Measurements from ENCODE around the gene ANKHD1. TPM values are rescaled to one million over a fixed set of nuclear protein-coding genes. Genes with fewer than 3 reads are reported as not detected.

The ANKHD1 gene
- total RNA-seq, 3 donors from 2014 or later = 133 to 196 (median 158) TPM

GRCh38 chr5:140402258-140403074, 833 bp downstream of the ANKHD1 start:
- no peaks in the 10 kb centered on the region for H3K4me1 ChIP-seq
- TF ChIP-seq CTCF (IDR thresholded peaks at IDR 0.05) (no peak), POLR2A (IDR thresholded peaks at IDR 0.05) (no peak), POLR2AphosphoS5 (IDR thresholded peaks at IDR 0.05) (no peak)
- peak in 1 of 2 donors; percentile 40 for DNase-seq (ENCODE audit: low spot score in 2 of 2)
- H3K27ac ChIP-seq = peak overlapping the region; percentile 97 to 98
- H3K27me3 ChIP-seq = no peaks in the 10 kb centered on the region
- no peaks in the 10 kb centered on the region for H3K36me3 ChIP-seq
- H3K4me3 ChIP-seq = peak overlapping the region; percentile 93 to 99 (median 97)
- H3K9me3 ChIP-seq = no peaks in the 10 kb centered on the region
- intact Hi-C loops (cut with DNase I; ENCODE audit: low total_unique reads) = no loop called here

- TF ChIP-seq POLR2A (IDR thresholded peaks at IDR 0.05) = no peak
- TF ChIP-seq POLR2AphosphoS5 (IDR thresholded peaks at IDR 0.05) = no peak
- no peak for TF ChIP-seq CTCF (IDR thresholded peaks at IDR 0.05)
- Histone ChIP-seq H3K4me3 (peak overlapping the region; percentile 93 to 99 (median 97)), H3K4me1 (no peaks in the 10 kb centered on the region), H3K27me3 (no peaks in the 10 kb centered on the region), H3K9me3 (no peaks in the 10 kb centered on the region), H3K36me3 (no peaks in the 10 kb centered on the region), H3K27ac (no peak overlapping the region)
- intact Hi-C loops (cut with DNase I; ENCODE audit: low total_unique reads) = no loop called here
- DNase-seq (ENCODE audit: low spot score in 2 of 2) = no peak
These were observed 2.0 kb downstream of the ANKHD1 start for GRCh38 chr5:140403613-140404012.

GRCh38 chr5:140408750-140409241, 7.2 kb downstream of the ANKHD1 start:
- intact Hi-C loops (cut with DNase I; ENCODE audit: low total_unique reads) = no loop called here
- TF ChIP-seq POLR2AphosphoS5 (IDR thresholded peaks at IDR 0.05) = no peak
- TF ChIP-seq POLR2A (IDR thresholded peaks at IDR 0.05) = no peak
- TF ChIP-seq CTCF (IDR thresholded peaks at IDR 0.05) = no peak
- Histone ChIP-seq H3K27ac (peak overlapping the region; percentile 30 to 48), H3K36me3 (no peaks in the 10 kb centered on the region), H3K4me3 (no peak overlapping the region), H3K9me3 (no peaks in the 10 kb centered on the region), H3K4me1 (peaks cover 0 to 3% of the 10 kb centered on the region in 2 donors), H3K27me3 (no peaks in the 10 kb centered on the region)
- no peak for DNase-seq (ENCODE audit: low spot score in 2 of 2)

- DNase-seq (ENCODE audit: low spot score in 2 of 2) = no peak
- peaks cover 0 to 3% of the 10 kb centered on the region in 2 donors for H3K4me1 ChIP-seq
These were observed 11.6 kb downstream of the ANKHD1 start for GRCh38 chr5:140413230-140413629.

More at GRCh38 chr5:140413230-140413629, 11.6 kb downstream of the ANKHD1 start:
- H3K4me3 ChIP-seq = no peak overlapping the region
- no peaks in the 10 kb centered on the region for H3K27me3 ChIP-seq
- H3K27ac ChIP-seq = no peak overlapping the region
- TF ChIP-seq POLR2A (IDR thresholded peaks at IDR 0.05) (no peak), CTCF (IDR thresholded peaks at IDR 0.05) (no peak), POLR2AphosphoS5 (IDR thresholded peaks at IDR 0.05) (no peak)
- H3K36me3 ChIP-seq = no peaks in the 10 kb centered on the region
- H3K9me3 ChIP-seq = no peaks in the 10 kb centered on the region
- intact Hi-C loops (cut with DNase I; ENCODE audit: low total_unique reads) = no loop called here

All from breast epithelium (tissue), 4 donors.